SK-N-SH (cell line): ENCODE results near the gene GRIK1. TPM values are rescaled to one million over a fixed set of nuclear protein-coding genes. Genes with fewer than 3 reads are reported as not detected.
A peak's percentile ranks its signal among the peaks of the same experiment; 100 is the strongest.

Source experiments
- CTCF ChIA-PET: fragments of 300-600, 350-600 bp; formaldehyde crosslinking; extraction: SDS; loops from one replicate; lab custom pipeline; 2021; lab: Yijun Ruan, JAX
- POLR2A ChIA-PET: fragments of 350-600 bp; sonication (Branson Sonifier 250); formaldehyde crosslinking; extraction: SDS; loops from one replicate; lab custom pipeline; 2020; ENCODE audit warnings: antibody characterized with exemption, inconsistent platforms; lab: Yijun Ruan, JAX
- DNase-seq: peaks from one replicate; pipeline ENCODE4 v3.0.0; 2012
- H2AFZ ChIP-seq: fragments of 200-600 bp; sonication (generic); 2 replicates; pipeline ENCODE4 v1.8.1; 2016; ENCODE audit warnings: antibody characterized with exemption, mild to moderate bottlenecking, low read depth
- H3F3A ChIP-seq: fragments of 200-600 bp; sonication (generic); replicated peaks from 2 replicates; pipeline ENCODE3; 2016; ENCODE audit warnings: antibody characterized with exemption, mild to moderate bottlenecking; ENCODE audit not compliant: insufficient read depth
- H3K27ac ChIP-seq, 2 experiments: fragments of 200-500 bp in 1 of 2; fragments of 200-600 bp in 1 of 2; sonication (Bioruptor generic) in 1 of 2; sonication (generic), shearing (Covaris generic) in 1 of 2; 2 replicates each; pipeline versions ENCODE4 v1.5.1 to v1.6.1; 2014 to 2016; ENCODE audit warnings: low read depth in 2 of 2, inconsistent platforms in 1 of 2, low read length in 1 of 2, mild to moderate bottlenecking in 1 of 2, mixed read lengths in 1 of 2
- H3K27me3 ChIP-seq: fragments of 200-600 bp; sonication (generic), shearing (Covaris generic); 2 replicates; pipeline ENCODE4 v1.6.1; 2016; ENCODE audit warnings: mixed run types; ENCODE audit not compliant: insufficient read depth
- H3K36me3 ChIP-seq, 2 experiments: fragments of 200-500 bp in 1 of 2; fragments of 200-600 bp in 1 of 2; sonication (Bioruptor generic) in 1 of 2; sonication (generic) in 1 of 2; replicated peaks in 1 of 2; 2 replicates each; pipeline versions ENCODE3 to v1.5.1; 2014 to 2016; ENCODE audit warnings: low read length in 1 of 2, mild to moderate bottlenecking in 1 of 2; ENCODE audit not compliant: insufficient read depth in 2 of 2, control insufficient read depth in 1 of 2
- H3K4me1 ChIP-seq, 2 experiments: fragments of 200-500 bp in 1 of 2; fragments of 200-600 bp in 1 of 2; sonication (Bioruptor generic) in 1 of 2; sonication (generic), shearing (Covaris generic) in 1 of 2; 2 replicates each; pipeline versions ENCODE4 v1.5.1 to v1.6.1; 2014 to 2016; ENCODE audit warnings: low read depth in 1 of 2, low read length in 1 of 2, mixed run types in 1 of 2; ENCODE audit not compliant: insufficient read depth in 2 of 2, control insufficient read depth in 1 of 2
- H3K4me2 ChIP-seq: fragments of 200-600 bp; sonication (generic), shearing (Covaris generic); 2 replicates; pipeline ENCODE4 v1.6.1; 2017; ENCODE audit warnings: mixed run types
- H3K4me3 ChIP-seq, 2 experiments: fragments of 200-500 bp in 1 of 2; fragments of 200-600 bp in 1 of 2; sonication (Bioruptor generic) in 1 of 2; sonication (generic), shearing (Covaris generic) in 1 of 2; 2 replicates each; pipeline versions ENCODE4 v1.5.1 to v1.8.1; 2014 to 2016; ENCODE audit warnings: low read depth in 2 of 2, inconsistent platforms in 1 of 2, low read length in 1 of 2, mild to moderate bottlenecking in 1 of 2, mixed read lengths in 1 of 2, moderate library complexity in 1 of 2
- H3K79me2 ChIP-seq: fragments of 200-600 bp; sonication (generic); 2 replicates; pipeline ENCODE4 v1.8.1; 2017; ENCODE audit warnings: mild to moderate bottlenecking; ENCODE audit not compliant: insufficient read depth
- H3K9ac ChIP-seq: fragments of 200-600 bp; sonication (generic); 2 replicates; pipeline ENCODE4 v1.6.1; 2017; ENCODE audit warnings: mixed run types
- H3K9me2 ChIP-seq: fragments of 200-600 bp; sonication (generic); 2 replicates; pipeline ENCODE4 v1.6.1; 2017; ENCODE audit warnings: mixed run types
- H3K9me3 ChIP-seq: fragments of 200-600 bp; sonication (generic); 2 replicates; pipeline ENCODE4 v1.6.1; 2017; ENCODE audit warnings: mixed run types, mild to moderate bottlenecking, moderate library complexity
- H4K20me1 ChIP-seq: fragments of 200-600 bp; sonication (generic); 2 replicates; pipeline ENCODE4 v1.6.1; 2017; ENCODE audit warnings: mild to moderate bottlenecking, mixed run types; ENCODE audit not compliant: insufficient read depth
- CHD2 ChIP-seq: fragments of 150-350 bp; IDR thresholded peaks from 2 replicates; pipeline ENCODE4 v1.6.1; 2018; ENCODE audit warnings: low read length; ENCODE audit not compliant: partially characterized antibody
- ELF1 ChIP-seq: IDR thresholded peaks from 2 replicates; pipeline ENCODE4 v1.4.0; 2012
- EP300 ChIP-seq, 2 experiments: IDR thresholded peaks; 2 replicates each; pipeline versions ENCODE4 v1.4.0 to v1.6.1; 2012; ENCODE audit warnings: borderline replicate concordance in 1 of 2, low read depth in 1 of 2, low read length in 1 of 2
- FOSL2 ChIP-seq: IDR thresholded peaks from 2 replicates; pipeline ENCODE4 v1.4.0; 2012; ENCODE audit warnings: low read depth, mild to moderate bottlenecking, moderate library complexity, borderline replicate concordance
- FOXJ3 ChIP-seq: sonication (generic); formaldehyde crosslinking; IDR thresholded peaks from 2 replicates; pipeline ENCODE4 v1.5.1; 2020; ENCODE audit warnings: mild to moderate bottlenecking, missing genetic modification reagents
- FOXM1 ChIP-seq: IDR thresholded peaks from 2 replicates; pipeline ENCODE4 v1.4.0; 2012; ENCODE audit warnings: low read depth, mild to moderate bottlenecking
- GABPA ChIP-seq: IDR thresholded peaks from 2 replicates; pipeline ENCODE4 v1.4.0; 2012; ENCODE audit warnings: low read depth, mild to moderate bottlenecking
- MXI1 ChIP-seq: IDR thresholded peaks from 2 replicates; pipeline ENCODE4 v1.6.1; 2012; ENCODE audit warnings: mild to moderate bottlenecking, low read depth, low read length, improper control_type of control experiment
- POLR2AphosphoS5 ChIP-seq: IDR thresholded peaks from 2 replicates; pipeline ENCODE4 v1.6.1; 2012; ENCODE audit warnings: low read depth, low read length
- RAD21 ChIP-seq: IDR thresholded peaks from 2 replicates; pipeline ENCODE4 v1.6.1; 2012; ENCODE audit warnings: mild to moderate bottlenecking, low read length
- RCOR1 ChIP-seq: fragments of 150-350 bp; IDR thresholded peaks from 2 replicates; pipeline ENCODE4 v1.6.1; 2017; ENCODE audit warnings: antibody characterized with exemption, low read length
- RFX5 ChIP-seq: IDR thresholded peaks from 2 replicates; pipeline ENCODE4 v1.6.1; 2012; ENCODE audit warnings: mild to moderate bottlenecking, improper control_type of control experiment, low read length
- RXRA ChIP-seq: IDR thresholded peaks from 2 replicates; pipeline ENCODE4 v1.4.0; 2012; ENCODE audit warnings: low read depth, mild to moderate bottlenecking, borderline replicate concordance
- TAF1 ChIP-seq: IDR thresholded peaks from 2 replicates; pipeline ENCODE4 v1.6.1; 2012; ENCODE audit warnings: low read depth, mild to moderate bottlenecking, low read length, moderate library complexity, borderline replicate concordance
- TEAD4 ChIP-seq: IDR thresholded peaks from 2 replicates; pipeline ENCODE4 v1.4.0; 2012; ENCODE audit warnings: mild to moderate bottlenecking, borderline replicate concordance; ENCODE audit not compliant: insufficient read depth
- YY1 ChIP-seq: IDR thresholded peaks from 2 replicates; pipeline ENCODE4 v1.4.0; 2012; ENCODE audit warnings: low read depth, mild to moderate bottlenecking
- WGBS: methylation state at CpG from one replicate; pipeline ENCODE4 v1.1.6; 2017; ENCODE audit warnings: low lambda C conversion rate; 5-methylcytosine and 5-hydroxymethylcytosine counted together
- polyA plus RNA-seq, 3 experiments: library from polyadenylated mRNA; depleted of rRNA; stranded (reverse); fragments of >200 nt; gene quantifications; 2 replicates each; pipeline ENCODE4 v1.2.3, GENCODE V29; 2012
- TF ChIP-seq, protein P1 (sequence below): IDR thresholded peaks from 2 replicates; pipeline ENCODE4 v1.4.0; 2012; ENCODE audit warnings: low read depth
- TF ChIP-seq, protein P2 (sequence below): IDR thresholded peaks from 2 replicates; pipeline ENCODE4 v1.4.0; 2012; ENCODE audit warnings: low read depth, borderline replicate concordance
- TF ChIP-seq, protein P3 (sequence below): fragments of 150-350 bp; IDR thresholded peaks from 2 replicates; pipeline ENCODE4 v1.6.1; 2017; ENCODE audit warnings: antibody characterized with exemption, low read length, low read depth, borderline replicate concordance
- TF ChIP-seq, protein P4 (sequence below): IDR thresholded peaks from 2 replicates; pipeline ENCODE4; 2012
- TF ChIP-seq, protein P5 (sequence below): fragments of 200-600 bp; sonication (generic); IDR thresholded peaks from 2 replicates; pipeline ENCODE4 v1.6.1; 2017; ENCODE audit warnings: antibody characterized with exemption, mild to moderate bottlenecking, moderate library complexity

The GRIK1 gene
- polyA plus RNA-seq, 1 of the 3 experiments (the other 2 are of a cell fraction), result not detected

DNA sequence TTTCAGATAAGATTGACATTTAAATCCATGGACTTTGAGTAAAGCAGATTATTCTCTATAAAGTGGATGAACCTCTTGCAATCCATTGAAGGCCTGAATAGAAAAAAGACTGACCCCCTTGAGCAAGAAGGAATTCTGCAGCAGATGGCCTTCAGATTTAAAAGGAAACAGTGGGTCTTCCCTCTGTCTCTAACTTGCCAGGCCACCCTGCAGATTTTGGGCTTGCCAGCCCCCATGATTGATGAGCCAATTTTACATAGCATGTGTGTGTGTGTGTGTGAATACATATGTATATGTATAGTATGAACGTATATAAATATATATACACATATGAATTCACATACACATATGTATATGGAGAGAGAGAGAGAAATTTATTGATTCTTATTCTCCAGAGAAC lies 113.4 kb downstream of the GRIK1 start:
- Histone ChIP-seq H3K9ac (no peak overlapping the region), H3K27me3 (no peaks in the 10 kb centered on the region), H3K79me2 (no peaks in the 10 kb centered on the region), H3K9me2 (no peaks in the 10 kb centered on the region), H3K36me3 (no peaks in the 10 kb centered on the region), H3K9me3 (no peaks in the 10 kb centered on the region), H3F3A (no peaks in the 10 kb centered on the region), H4K20me1 (no peaks in the 10 kb centered on the region), H2AFZ (no peak overlapping the region), H3K4me3 (no peak overlapping the region), H3K27ac (no peak overlapping the region), H3K4me1 (no peaks in the 10 kb centered on the region), H3K4me2 (no peak overlapping the region)
- WGBS, result 0% methylated on average over 1 of the region's 1 CpG
- TF ChIP-seq RCOR1 (no peak), TAF1 (no peak), YY1 (no peak), MXI1 (no peak), RFX5 (no peak), RAD21 (no peak), EP300 (IDR thresholded peaks at IDR 0.05; ENCODE audit: borderline replicate concordance in 1 of 2, low read depth in 1 of 2, low read length in 1 of 2) (no peak), GABPA (no peak)
- TF ChIP-seq, protein P1, sequence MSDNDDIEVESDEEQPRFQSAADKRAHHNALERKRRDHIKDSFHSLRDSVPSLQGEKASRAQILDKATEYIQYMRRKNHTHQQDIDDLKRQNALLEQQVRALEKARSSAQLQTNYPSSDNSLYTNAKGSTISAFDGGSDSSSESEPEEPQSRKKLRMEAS, result no peak
- TF ChIP-seq, protein P2, sequence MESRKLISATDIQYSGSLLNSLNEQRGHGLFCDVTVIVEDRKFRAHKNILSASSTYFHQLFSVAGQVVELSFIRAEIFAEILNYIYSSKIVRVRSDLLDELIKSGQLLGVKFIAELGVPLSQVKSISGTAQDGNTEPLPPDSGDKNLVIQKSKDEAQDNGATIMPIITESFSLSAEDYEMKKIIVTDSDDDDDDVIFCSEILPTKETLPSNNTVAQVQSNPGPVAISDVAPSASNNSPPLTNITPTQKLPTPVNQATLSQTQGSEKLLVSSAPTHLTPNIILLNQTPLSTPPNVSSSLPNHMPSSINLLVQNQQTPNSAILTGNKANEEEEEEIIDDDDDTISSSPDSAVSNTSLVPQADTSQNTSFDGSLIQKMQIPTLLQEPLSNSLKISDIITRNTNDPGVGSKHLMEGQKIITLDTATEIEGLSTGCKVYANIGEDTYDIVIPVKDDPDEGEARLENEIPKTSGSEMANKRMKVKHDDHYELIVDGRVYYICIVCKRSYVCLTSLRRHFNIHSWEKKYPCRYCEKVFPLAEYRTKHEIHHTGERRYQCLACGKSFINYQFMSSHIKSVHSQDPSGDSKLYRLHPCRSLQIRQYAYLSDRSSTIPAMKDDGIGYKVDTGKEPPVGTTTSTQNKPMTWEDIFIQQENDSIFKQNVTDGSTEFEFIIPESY, result no peak
- TF ChIP-seq, protein P3, sequence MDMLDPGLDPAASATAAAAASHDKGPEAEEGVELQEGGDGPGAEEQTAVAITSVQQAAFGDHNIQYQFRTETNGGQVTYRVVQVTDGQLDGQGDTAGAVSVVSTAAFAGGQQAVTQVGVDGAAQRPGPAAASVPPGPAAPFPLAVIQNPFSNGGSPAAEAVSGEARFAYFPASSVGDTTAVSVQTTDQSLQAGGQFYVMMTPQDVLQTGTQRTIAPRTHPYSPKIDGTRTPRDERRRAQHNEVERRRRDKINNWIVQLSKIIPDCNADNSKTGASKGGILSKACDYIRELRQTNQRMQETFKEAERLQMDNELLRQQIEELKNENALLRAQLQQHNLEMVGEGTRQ, result no peak
- no peak for DNase-seq
- ChIA-PET POLR2A (no interaction called here), CTCF (no interaction called here)

DNA sequence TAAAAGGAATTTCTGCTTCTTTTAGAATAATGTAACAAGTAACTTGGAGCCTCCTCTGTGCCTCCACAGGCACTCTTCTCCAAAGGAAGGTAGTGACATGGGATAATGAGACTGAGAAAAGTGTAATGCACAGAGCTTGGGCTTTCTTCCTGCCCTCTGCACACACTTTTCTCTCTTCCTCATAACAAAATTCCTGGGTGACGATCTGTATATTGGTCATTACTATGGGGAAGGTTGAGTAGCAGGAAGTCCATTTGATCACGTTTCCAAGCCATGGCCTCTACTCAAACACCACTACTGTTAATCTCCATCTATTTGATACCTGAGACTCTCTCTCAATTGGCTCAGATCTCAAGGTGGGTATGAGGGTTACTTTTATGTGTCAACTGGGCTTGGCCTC lies 113.9 kb downstream of the GRIK1 start:
- ChIA-PET CTCF (no interaction called here), POLR2A (no interaction called here)
- Histone ChIP-seq H3F3A (no peaks in the 10 kb centered on the region), H3K27ac (no peak overlapping the region), H3K27me3 (no peaks in the 10 kb centered on the region), H3K79me2 (no peaks in the 10 kb centered on the region), H3K9ac (no peak overlapping the region), H3K4me1 (no peaks in the 10 kb centered on the region), H3K4me3 (no peak overlapping the region), H3K9me3 (no peaks in the 10 kb centered on the region), H3K9me2 (no peaks in the 10 kb centered on the region), H2AFZ (0 out of 2 replicates have a peak overlapping the region, but pooled peaks have one; percentile 20), H4K20me1 (no peaks in the 10 kb centered on the region), H3K4me2 (no peak overlapping the region), H3K36me3 (no peaks in the 10 kb centered on the region)
- no peak for DNase-seq
- TF ChIP-seq POLR2AphosphoS5, result no peak
- no peak for TF ChIP-seq FOXJ3 (CRISPR knock-in tag)
- no peak for TF ChIP-seq FOXM1
- no peak for TF ChIP-seq FOSL2
- TF ChIP-seq, protein P3, result no peak
- TF ChIP-seq, protein P4, sequence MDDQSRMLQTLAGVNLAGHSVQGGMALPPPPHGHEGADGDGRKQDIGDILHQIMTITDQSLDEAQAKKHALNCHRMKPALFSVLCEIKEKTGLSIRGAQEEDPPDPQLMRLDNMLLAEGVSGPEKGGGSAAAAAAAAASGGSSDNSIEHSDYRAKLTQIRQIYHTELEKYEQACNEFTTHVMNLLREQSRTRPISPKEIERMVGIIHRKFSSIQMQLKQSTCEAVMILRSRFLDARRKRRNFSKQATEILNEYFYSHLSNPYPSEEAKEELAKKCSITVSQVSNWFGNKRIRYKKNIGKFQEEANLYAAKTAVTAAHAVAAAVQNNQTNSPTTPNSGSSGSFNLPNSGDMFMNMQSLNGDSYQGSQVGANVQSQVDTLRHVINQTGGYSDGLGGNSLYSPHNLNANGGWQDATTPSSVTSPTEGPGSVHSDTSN, result no peak
- TF ChIP-seq ELF1, result no peak
- no peak for TF ChIP-seq TEAD4
- TF ChIP-seq MXI1, result no peak
- no peak for TF ChIP-seq GABPA
- no peak for TF ChIP-seq RXRA
- no peak for TF ChIP-seq YY1
- TF ChIP-seq CHD2, result no peak
- TF ChIP-seq, protein P1, result no peak
- TF ChIP-seq, protein P5, sequence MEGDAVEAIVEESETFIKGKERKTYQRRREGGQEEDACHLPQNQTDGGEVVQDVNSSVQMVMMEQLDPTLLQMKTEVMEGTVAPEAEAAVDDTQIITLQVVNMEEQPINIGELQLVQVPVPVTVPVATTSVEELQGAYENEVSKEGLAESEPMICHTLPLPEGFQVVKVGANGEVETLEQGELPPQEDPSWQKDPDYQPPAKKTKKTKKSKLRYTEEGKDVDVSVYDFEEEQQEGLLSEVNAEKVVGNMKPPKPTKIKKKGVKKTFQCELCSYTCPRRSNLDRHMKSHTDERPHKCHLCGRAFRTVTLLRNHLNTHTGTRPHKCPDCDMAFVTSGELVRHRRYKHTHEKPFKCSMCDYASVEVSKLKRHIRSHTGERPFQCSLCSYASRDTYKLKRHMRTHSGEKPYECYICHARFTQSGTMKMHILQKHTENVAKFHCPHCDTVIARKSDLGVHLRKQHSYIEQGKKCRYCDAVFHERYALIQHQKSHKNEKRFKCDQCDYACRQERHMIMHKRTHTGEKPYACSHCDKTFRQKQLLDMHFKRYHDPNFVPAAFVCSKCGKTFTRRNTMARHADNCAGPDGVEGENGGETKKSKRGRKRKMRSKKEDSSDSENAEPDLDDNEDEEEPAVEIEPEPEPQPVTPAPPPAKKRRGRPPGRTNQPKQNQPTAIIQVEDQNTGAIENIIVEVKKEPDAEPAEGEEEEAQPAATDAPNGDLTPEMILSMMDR, result no peak
- 14% methylated on average over 2 of the region's 2 CpGs for WGBS
